Measurements from ENCODE around the gene JAKMIP3. TPM values are rescaled to one million over a fixed set of nuclear protein-coding genes. Genes with fewer than 3 reads are reported as not detected.

JAKMIP3 gene
- total and polyA plus RNA-seq, 10 of the 15 experiments (the other 5 are each of a cell fraction or from before 2014, with no cell fraction given): 0.01 TPM; not detected in 7

GRCh38 chr10:132066186-132066585, 440 bp downstream of the JAKMIP3 start:
- Histone ChIP-seq H3K4me2 (ENCODE audit: control insufficient read depth, insufficient read depth) (no peak overlapping the region), H3K36me3 (ENCODE audit: control insufficient read depth in 2 of 2, insufficient read depth in 2 of 2, low read length in 1 of 2) (no peaks in the 10 kb centered on the region), H3K27ac (ENCODE audit: control insufficient read depth, insufficient read depth) (no peak overlapping the region), H3K9me3 (replicated peaks; ENCODE audit: control insufficient read depth, insufficient read depth, low read length) (no peaks in the 10 kb centered on the region), H3K9ac (ENCODE audit: control insufficient read depth, insufficient read depth, low read length) (no peak overlapping the region), H3K79me2 (ENCODE audit: control insufficient read depth, insufficient read depth, low read length) (no peaks in the 10 kb centered on the region), H2AFZ (ENCODE audit: control insufficient read depth, low read depth, low read length) (no peak overlapping the region), H4K20me1 (ENCODE audit: control insufficient read depth, insufficient read depth) (no peaks in the 10 kb centered on the region), H3K4me1 (ENCODE audit: control insufficient read depth, insufficient read depth, low read length) (no peaks in the 10 kb centered on the region), H3K27me3 (replicated peaks in 1 of 2; ENCODE audit: control insufficient read depth in 2 of 2, insufficient read depth in 2 of 2, low read length in 1 of 2) (no peaks in the 10 kb centered on the region; a peak in 1 of 4 replicates), H3K4me3 (no peak overlapping the region)
- ChIA-PET RAD21 (ENCODE audit: unreplicated experiment) (no interaction called here), POLR2A (no interaction called here), CTCF (no interaction called here), SMC1A (ENCODE audit: uncharacterized antibody, unreplicated experiment) (no interaction called here)
- BruUV-seq (replicated peaks): no TSS peak
- FAIRE-seq: no peak
- intact Hi-C loops (cut with micrococcal nuclease; ENCODE audit: unreplicated experiment): no loop called here
- in situ Hi-C loops (cut with MboI): no loop called here
- 44% methylated on average over 15 of the region's 15 CpGs for WGBS (ENCODE audit: insufficient coverage, insufficient replicate concordance, low lambda C conversion rate, missing lambda C conversion rate)
- no peak for ATAC-seq
- DNase-seq (ENCODE audit: low read depth, low spot score): no peak
- TF ChIP-seq ZBTB40 (IDR thresholded peaks at IDR 0.05; ENCODE audit: borderline replicate concordance) (no peak), SUPT20H (IDR thresholded peaks at IDR 0.05; ENCODE audit: borderline replicate concordance, control insufficient read depth, low read depth, low read length) (no peak), TARDBP (IDR thresholded peaks at IDR 0.05; ENCODE audit: borderline replicate concordance) (no peak), MTA2 (IDR thresholded peaks at IDR 0.05; ENCODE audit: low read depth) (no peak), HDAC2 (IDR thresholded peaks at IDR 0.05) (no peak), NR2C2 (IDR thresholded peaks at IDR 0.05; ENCODE audit: borderline replicate concordance, control insufficient read depth, insufficient read length, low read depth) (no peak), ATF3 (IDR thresholded peaks at IDR 0.05; ENCODE audit: borderline replicate concordance, extremely low read depth, low read depth, low read length) (no peak), ZNF384 (IDR thresholded peaks at IDR 0.05; ENCODE audit: borderline replicate concordance, low read depth, low read length) (no peak), RCOR1 (conservative IDR thresholded peaks at IDR 0.05; ENCODE audit: low read depth, low read length) (no peak), NRF1 (conservative IDR thresholded peaks at IDR 0.05; ENCODE audit: low read depth, low read length) (no peak), TCF3 (IDR thresholded peaks at IDR 0.05; ENCODE audit: borderline replicate concordance, insufficient read depth, low read depth, low read length) (no peak), ELK1 (IDR thresholded peaks at IDR 0.05; ENCODE audit: low read depth, low read length) (no peak), FOXM1 (IDR thresholded peaks at IDR 0.05; ENCODE audit: low read depth, low read length) (no peak), BCL11A (IDR thresholded peaks at IDR 0.05; ENCODE audit: low read depth, low read length) (no peak), CREM (IDR thresholded peaks at IDR 0.05; ENCODE audit: low read depth) (no peak)
- TF ChIP-seq, protein P1, sequence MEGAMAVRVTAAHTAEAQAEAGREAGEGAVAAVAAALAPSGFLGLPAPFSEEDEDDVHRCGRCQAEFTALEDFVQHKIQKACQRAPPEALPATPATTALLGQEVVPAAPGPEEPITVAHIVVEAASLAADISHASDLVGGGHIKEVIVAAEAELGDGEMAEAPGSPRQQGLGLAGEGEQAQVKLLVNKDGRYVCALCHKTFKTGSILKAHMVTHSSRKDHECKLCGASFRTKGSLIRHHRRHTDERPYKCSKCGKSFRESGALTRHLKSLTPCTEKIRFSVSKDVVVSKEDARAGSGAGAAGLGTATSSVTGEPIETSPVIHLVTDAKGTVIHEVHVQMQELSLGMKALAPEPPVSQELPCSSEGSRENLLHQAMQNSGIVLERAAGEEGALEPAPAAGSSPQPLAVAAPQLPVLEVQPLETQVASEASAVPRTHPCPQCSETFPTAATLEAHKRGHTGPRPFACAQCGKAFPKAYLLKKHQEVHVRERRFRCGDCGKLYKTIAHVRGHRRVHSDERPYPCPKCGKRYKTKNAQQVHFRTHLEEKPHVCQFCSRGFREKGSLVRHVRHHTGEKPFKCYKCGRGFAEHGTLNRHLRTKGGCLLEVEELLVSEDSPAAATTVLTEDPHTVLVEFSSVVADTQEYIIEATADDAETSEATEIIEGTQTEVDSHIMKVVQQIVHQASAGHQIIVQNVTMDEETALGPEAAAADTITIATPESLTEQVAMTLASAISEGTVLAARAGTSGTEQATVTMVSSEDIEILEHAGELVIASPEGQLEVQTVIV (IDR thresholded peaks at IDR 0.05; ENCODE audit: borderline replicate concordance, partially characterized antibody): no peak
- TF ChIP-seq, protein P2, sequence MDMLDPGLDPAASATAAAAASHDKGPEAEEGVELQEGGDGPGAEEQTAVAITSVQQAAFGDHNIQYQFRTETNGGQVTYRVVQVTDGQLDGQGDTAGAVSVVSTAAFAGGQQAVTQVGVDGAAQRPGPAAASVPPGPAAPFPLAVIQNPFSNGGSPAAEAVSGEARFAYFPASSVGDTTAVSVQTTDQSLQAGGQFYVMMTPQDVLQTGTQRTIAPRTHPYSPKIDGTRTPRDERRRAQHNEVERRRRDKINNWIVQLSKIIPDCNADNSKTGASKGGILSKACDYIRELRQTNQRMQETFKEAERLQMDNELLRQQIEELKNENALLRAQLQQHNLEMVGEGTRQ (IDR thresholded peaks at IDR 0.05; ENCODE audit: borderline replicate concordance, low read depth, low read length): no peak

Data from GM12878 (cell line).